CD4-positive, alpha-beta T cell treated with Interleukin-6 for 4 hours (primary cell): ENCODE data around the gene NLRP13.
"Not testable (repeated sequence)": the region's sequence is repeated elsewhere in the genome, so short reads cannot be mapped to it uniquely, and the experiment has no call there.

ENCODE experiments used
- DNase-seq: peaks from one replicate; pipeline ENCODE4 v3.0.0-alpha.2; 2020; ENCODE audit warnings: mixed read lengths

The NLRP13 gene

GRCh38 chr19:55931936-55932386 lies at the start of gene NLRP13:
NLRP13 (minus strand) TSS chr19:55932336; CDS start chr19:55932311, 25 bp downstream.
- no peak for DNase-seq

- DNase-seq = no peak
Observed at GRCh38 chr19:55980415-55980814, 48.3 kb upstream of the NLRP13 start.

GRCh38 chr19:55973982-55974381 lies 41.8 kb upstream of the NLRP13 start:
- DNase-seq = no peak

- DNase-seq = no peak
Observed at GRCh38 chr19:55962186-55962585, 30.1 kb upstream of the NLRP13 start.

GRCh38 chr19:55959996-55960675 lies 28.0 kb upstream of the NLRP13 start:
- DNase-seq = no peak

- no peak for DNase-seq
Observed at GRCh38 chr19:55958356-55958755, 26.2 kb upstream of the NLRP13 start.

GRCh38 chr19:55956431-55956830 lies 24.3 kb upstream of the NLRP13 start:
- no peak for DNase-seq

- DNase-seq = not testable (repeated sequence)
Observed at GRCh38 chr19:55950566-55950965, 18.4 kb upstream of the NLRP13 start.

- DNase-seq = no peak
Observed at GRCh38 chr19:55947532-55947931, 15.4 kb upstream of the NLRP13 start, which contains the start of gene NLRP8. NLRP8 (plus strand) TSS chr19:55947832.

- DNase-seq = no peak
Observed at GRCh38 chr19:55940306-55940705, 8.2 kb upstream of the NLRP13 start.

- DNase-seq = no peak
Observed at GRCh38 chr19:55939206-55939605, 7.1 kb upstream of the NLRP13 start.

GRCh38 chr19:55935206-55935605 lies 3.1 kb upstream of the NLRP13 start:
- DNase-seq = no peak

GRCh38 chr19:55930996-55931515 lies 1.1 kb downstream of the NLRP13 start:
- DNase-seq = no peak

GRCh38 chr19:55929258-55929657 lies 2.9 kb downstream of the NLRP13 start:
- not testable (repeated sequence) for DNase-seq

- DNase-seq = no peak
Observed at GRCh38 chr19:55927991-55928390, 4.1 kb downstream of the NLRP13 start.

GRCh38 chr19:55923556-55923955 lies 8.6 kb downstream of the NLRP13 start:
- DNase-seq = no peak

- no peak for DNase-seq
Observed at GRCh38 chr19:55913643-55914268, 18.4 kb downstream of the NLRP13 start.

GRCh38 chr19:55912916-55913315 lies 19.2 kb downstream of the NLRP13 start:
- no peak for DNase-seq

GRCh38 chr19:55909801-55910200 lies 22.3 kb downstream of the NLRP13 start:
- no peak for DNase-seq

GRCh38 chr19:55907746-55908145 lies 24.4 kb downstream of the NLRP13 start:
- no peak for DNase-seq

GRCh38 chr19:55907286-55907685 lies 24.9 kb downstream of the NLRP13 start:
- DNase-seq = no peak

GRCh38 chr19:55902080-55902751 lies 29.9 kb downstream of the NLRP13 start:
- no peak for DNase-seq

- no peak for DNase-seq
Observed at GRCh38 chr19:55901369-55902079, 30.6 kb downstream of the NLRP13 start.
